ENCODE measurements around the gene IGSF22. TPM values are rescaled to one million over a fixed set of nuclear protein-coding genes. Genes with fewer than 3 reads are reported as not detected.
"Not testable (repeated sequence)": the region's sequence is repeated elsewhere in the genome, so short reads cannot be mapped to it uniquely, and the experiment has no call there.

IGSF22 gene
- total RNA-seq, 3 donors from 2014 or later, result 0.16 to 0.60 (median 0.53) TPM

DNA sequence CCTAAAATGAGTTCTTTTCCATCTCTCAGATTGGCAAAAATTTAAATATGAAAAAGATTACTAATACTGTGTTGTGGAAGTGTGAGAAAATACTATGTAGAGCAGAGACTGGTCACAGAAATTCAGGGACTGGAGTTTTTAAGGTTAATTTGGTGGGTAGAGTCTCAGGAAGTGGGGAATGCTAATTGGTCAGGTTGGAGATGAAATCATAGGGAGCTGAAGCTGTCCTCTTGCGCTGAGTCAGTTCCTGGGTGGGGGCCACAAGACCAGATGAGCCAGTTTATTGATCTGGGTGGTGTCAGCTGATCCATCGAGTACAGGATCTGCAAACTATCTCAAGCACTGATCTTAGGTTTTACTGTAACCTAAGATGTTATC lies 56.8 kb downstream of the IGSF22 start:
- DNase-seq (peak; percentile 11), ATAC-seq (peak; percentile 77)
- H3K4me3 Mint-ChIP-seq, result no peak overlapping the region
- no peaks in the 10 kb centered on the region for H3K36me3 Mint-ChIP-seq (ENCODE audit: insufficient read depth)
- H3K4me1 Mint-ChIP-seq (ENCODE audit: low read depth), result peaks cover 53% of the 10 kb centered on the region
- H3K27me3 Mint-ChIP-seq (ENCODE audit: low read depth), result no peaks in the 10 kb centered on the region
- H3K9me3 Mint-ChIP-seq, result peaks cover 4% of the 10 kb centered on the region

DNA sequence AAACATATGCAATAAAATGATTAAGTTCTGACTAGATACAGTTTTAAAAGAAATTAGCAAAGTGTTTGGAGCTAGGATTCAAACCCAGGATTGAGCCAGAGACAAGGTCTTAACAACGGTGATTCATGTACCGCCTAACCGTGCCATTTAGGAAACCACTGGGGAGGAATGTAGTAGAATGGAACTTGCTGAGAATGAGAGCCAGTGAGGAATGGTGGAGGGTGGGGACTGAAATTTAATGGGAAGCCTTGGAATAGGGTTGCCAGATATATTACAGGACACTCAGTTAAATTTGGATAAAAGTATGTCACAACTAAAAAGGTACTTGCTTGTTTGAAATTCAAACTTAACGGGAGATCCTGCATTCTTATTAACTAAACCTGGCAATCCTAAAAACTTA lies 57.9 kb downstream of the IGSF22 start:
- H3K9me3 Mint-ChIP-seq, result peaks cover 4% of the 10 kb centered on the region
- DNase-seq, result no peak
- peaks cover 50% of the 10 kb centered on the region for H3K4me1 Mint-ChIP-seq (ENCODE audit: low read depth)
- H3K27me3 Mint-ChIP-seq (ENCODE audit: low read depth), result no peaks in the 10 kb centered on the region
- no peak for ATAC-seq
- no peak overlapping the region for H3K4me3 Mint-ChIP-seq
- no peaks in the 10 kb centered on the region for H3K36me3 Mint-ChIP-seq (ENCODE audit: insufficient read depth)

DNA sequence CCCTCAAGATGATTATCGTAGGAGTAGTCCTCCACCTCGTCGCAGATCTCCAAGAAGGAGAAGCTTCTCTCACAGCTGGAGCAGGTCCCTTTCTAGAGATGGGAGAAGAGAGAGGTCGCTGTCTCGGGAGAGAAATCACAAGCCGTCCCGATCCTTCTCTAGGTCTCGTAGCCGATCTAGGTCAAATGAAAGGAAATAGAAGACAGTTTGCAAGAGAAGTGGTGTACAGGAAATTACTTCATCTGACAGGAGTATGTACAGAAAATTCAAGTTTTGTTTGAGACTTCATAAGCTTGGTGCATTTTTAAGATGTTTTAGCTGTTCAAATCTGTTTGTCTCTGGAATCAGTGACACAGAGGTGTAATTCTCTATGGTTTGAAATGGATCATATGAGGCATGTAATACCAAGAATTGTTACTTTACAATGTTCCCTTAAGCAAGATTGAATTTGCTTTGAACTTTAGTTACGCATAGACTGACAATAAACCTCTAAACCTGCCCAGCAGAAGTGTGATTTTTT lies 60.6 kb downstream of the IGSF22 start:
- not testable (repeated sequence) for H3K36me3 Mint-ChIP-seq (ENCODE audit: insufficient read depth)
- peak overlapping the region; percentile 41 for H3K4me3 Mint-ChIP-seq

DNA sequence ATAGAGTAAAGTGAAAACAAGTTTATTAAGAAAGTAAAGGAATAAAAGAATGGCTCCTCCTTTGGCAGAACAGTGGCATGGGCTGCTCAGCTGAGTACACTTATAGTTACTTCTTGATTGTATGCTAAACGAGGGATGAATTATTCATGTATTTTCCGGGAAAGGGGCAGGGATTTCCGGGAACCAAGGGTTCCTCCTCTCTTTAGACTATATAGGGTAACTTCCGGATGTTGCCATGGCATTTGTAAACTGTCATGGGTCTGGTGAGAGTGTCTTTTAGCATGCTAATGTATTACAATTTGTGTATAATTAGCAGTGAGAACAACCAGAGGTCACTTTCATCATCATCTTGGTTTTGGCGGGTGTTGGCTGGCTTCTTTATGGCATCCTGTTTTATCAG lies 68.3 kb downstream of the IGSF22 start:
- DNase-seq (no peak), ATAC-seq (no peak)
- Mint-ChIP-seq H3K4me1 (ENCODE audit: low read depth) (no peaks in the 10 kb centered on the region), H3K9me3 (no peaks in the 10 kb centered on the region), H3K4me3 (no peak overlapping the region), H3K27me3 (ENCODE audit: low read depth) (peaks cover 8% of the 10 kb centered on the region), H3K36me3 (ENCODE audit: insufficient read depth) (peaks cover 6% of the 10 kb centered on the region)

More for the DNA sequence above, 60.6 kb downstream of the IGSF22 start:
- peaks cover 34% of the 10 kb centered on the region for H3K4me1 Mint-ChIP-seq (ENCODE audit: low read depth)
- H3K9me3 Mint-ChIP-seq; H3K27me3 Mint-ChIP-seq (ENCODE audit: low read depth); DNase-seq: not testable (repeated sequence)
- ATAC-seq, result peak in 1 of 2 donors; percentile 26

Other genes with a start within 250 kb of the IGSF22 start
- 10 to 100 TPM; 44.9 to 48.1 (median 45.4) TPM for gene TSG101, start 199.2 kb downstream of the IGSF22 start, total RNA-seq
- 10 to 100 TPM in 2 of 3 donors, 1 to 10 TPM in 1; 9.5 to 11.6 (median 10.8) TPM for gene UEVLD, start 137.5 kb downstream of the IGSF22 start, total RNA-seq
- under 1 TPM; 0.43 to 0.96 (median 0.61) TPM for gene MISFA, start 126.4 kb downstream of the IGSF22 start, total RNA-seq
- gene SPTY2D1, start 91.8 kb downstream of the IGSF22 start, total RNA-seq, result 10 to 100 TPM; 24.5 to 30.2 (median 28.2) TPM
- under 1 TPM; 0.13 to 0.38 (median 0.18) TPM for gene TMEM86A, start 27.4 kb downstream of the IGSF22 start, total RNA-seq
- not detected for gene PTPN5, start 65.6 kb upstream of the IGSF22 start, total RNA-seq
- not detected for gene MRGPRX1, start 213.2 kb upstream of the IGSF22 start, total RNA-seq